HG02840 (cell line): Measurements from ENCODE around the gene AKR7A2.
"Not testable (repeated sequence)": the region's sequence is repeated elsewhere in the genome, so short reads cannot be mapped to it uniquely, and the experiment has no call there.

Source experiments
- ATAC-seq: cut with Tn5 transposase; IDR thresholded peaks from one replicate; pipeline ENCODE4 v1.9.1; 2021; ENCODE audit warnings: mild to moderate bottlenecking, moderate library complexity, moderate number of reproducible peaks; ENCODE audit not compliant: unreplicated experiment, low FRiP score

AKR7A2 gene

DNA sequence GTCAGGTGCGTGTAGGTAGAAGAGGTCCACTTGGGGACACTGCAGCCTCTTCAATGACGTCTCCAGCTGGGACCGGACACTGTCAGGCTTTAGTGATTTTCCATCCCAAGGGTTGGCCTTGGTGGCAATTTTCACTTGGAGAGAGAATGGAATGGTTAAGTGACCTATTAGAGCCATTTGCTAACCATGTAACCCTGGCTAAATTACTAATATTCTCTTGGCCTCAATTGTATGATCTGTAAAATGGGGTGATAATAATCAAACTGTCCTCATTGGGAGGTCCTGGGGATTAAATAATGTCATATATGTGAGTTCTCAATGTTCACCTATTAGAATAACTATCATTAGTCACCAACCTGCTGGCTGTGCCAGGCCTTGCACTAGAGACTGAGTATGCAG is 3.4 kb downstream of the AKR7A2 start:
- ATAC-seq = no peak

DNA sequence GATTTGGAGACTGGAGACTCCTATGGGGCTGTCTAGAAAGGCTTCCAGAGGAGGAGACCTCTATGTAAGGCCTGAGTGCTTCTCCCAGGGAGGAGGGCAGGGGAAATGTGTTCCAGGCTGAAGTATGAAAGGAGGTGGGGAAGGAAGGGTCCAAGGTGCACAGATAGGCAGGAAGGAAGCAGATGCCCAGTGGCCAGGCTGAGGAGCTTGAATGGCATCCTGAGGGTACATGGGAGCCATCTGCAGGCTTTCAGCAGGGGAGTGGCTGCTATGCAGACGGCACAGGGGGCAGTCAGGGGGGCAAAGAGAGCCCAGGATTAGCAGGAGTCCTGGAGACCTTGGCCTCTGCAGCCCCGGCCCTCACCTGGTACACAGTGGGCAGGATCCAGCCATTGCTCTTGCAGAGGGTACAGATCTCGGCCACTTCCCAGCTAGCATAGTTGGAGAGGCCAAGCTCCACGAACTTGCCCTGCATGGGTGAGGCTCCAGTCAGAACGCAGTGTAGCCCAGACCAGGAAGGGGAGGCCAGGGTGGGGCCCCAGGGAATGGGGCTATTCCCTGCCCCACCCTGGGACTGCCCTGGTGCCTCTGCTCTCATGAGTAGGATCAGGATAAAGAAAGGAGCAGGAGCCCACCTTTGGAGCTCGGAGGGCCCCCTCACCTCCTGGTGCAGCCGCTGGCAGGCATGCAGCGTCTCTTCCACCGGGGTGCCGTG is 4.0 kb downstream of the AKR7A2 start:
- ATAC-seq = no peak

DNA sequence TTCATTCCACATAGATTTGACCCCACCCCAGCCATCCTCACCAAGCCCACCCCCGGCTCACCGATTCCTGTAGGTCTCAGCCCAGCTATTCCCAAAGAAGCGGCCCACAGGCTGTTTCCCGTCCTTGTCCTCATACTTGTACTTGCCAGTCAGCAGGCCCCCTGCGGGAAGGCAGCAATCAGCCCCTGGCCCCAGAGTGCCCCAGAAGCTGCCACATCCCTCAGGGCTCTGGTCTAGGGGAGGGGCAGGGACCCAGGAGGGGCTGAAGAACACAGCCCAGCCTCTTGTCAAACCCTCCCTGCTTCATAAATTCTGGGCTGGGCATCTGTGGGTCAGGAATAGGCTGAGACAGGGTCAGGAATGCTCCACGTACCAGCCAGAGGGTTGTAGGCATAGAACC is 5.0 kb downstream of the AKR7A2 start:
- ATAC-seq = no peak

DNA sequence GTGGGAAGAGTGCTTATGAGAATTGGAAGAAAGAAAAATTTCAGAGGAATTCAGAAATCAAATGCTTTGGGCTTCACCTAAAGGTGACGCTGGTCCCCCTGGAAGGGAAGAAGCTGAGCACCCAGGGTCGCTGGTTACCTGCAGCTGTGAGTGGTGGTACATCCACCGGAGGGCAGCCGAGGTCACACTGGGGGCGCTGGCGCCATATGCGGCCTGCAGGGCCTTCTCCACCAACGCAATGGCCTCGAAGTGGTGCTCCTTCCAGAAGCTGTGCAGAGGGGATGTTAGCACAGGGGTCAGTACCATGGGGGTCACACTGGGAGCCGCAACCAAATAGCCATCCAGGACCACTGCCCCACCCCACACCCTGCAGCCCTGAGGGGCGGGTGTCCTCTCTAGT is 6.1 kb downstream of the AKR7A2 start:
- ATAC-seq = no peak

DNA sequence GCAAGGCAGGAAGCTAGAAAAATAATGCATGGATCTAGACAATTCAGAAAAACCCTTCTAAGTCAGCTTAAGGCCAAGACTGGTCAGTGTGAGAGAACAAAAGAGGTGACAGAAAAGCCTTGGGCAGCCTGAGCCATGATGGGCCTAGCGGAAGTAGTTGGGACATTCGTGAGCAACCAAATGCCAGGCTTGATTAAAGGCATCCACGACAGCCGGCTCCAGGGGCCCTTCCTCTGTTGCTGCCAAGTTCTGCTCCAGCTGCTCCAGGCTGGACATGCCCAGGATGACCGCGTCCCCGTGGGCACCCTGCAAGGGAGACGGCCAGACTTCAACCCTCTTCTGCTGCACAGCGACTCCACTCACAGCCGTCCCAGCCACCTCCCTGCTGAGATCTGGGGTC is 7.9 kb downstream of the AKR7A2 start:
- not testable (repeated sequence) for ATAC-seq

DNA sequence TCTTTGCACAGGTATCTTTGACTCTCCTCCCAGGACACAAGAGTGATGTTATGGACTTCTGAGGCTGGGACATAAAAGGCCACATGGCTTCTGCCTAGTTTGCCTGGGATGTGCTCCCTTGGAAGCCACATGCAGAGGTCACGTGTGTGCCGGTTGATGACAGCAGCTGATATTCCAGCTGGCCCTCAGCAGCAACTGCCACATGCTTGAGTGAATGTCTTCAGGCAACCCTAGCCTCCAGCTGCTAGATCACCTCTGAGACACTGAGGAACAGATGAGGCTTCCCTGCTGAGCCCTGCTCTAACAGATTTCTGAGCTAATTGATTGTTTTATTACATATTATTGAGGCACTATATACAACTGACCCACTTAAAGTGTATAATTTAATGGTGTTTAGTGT is 11.7 kb downstream of the AKR7A2 start:
- ATAC-seq = no peak

DNA sequence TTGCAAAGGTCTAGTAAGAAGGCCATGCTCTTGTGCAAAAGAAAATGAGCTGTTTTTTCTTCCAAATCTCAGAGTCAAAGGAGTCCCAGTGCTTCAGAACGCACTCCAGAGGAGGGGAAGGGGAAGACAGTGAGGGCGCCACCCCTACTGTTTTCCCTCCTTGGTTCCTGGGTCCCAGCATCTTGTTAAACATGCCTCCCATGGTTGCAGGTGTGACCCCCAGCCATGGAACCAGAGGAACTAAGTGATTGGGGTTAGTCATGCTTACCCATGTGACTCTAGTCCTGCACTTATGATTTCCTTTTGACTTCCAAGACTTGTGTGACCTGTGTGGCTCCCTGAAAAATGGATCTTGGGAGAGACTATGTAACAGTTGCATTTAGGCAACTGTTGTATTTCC is 17.3 kb downstream of the AKR7A2 start:
- no peak for ATAC-seq

DNA sequence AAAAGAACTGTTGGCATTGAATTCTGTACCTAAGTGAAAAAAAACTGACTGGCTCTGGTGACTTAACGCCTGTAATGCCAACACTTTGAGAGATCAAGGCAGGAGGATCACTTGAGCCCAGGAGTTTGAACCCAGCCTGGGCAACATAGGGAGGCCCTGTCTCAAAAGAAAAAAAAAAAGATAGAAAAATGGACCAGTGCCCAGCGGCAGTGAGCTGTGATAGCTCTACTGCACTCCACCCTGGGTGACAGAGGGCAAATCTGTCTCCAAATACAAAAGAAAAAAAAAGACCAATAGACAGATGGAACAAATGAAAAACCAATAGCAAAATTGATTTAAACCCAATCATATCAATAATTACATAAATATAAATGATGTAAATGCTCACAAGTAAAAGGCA is 22.7 kb downstream of the AKR7A2 start:
- no peak for ATAC-seq

DNA sequence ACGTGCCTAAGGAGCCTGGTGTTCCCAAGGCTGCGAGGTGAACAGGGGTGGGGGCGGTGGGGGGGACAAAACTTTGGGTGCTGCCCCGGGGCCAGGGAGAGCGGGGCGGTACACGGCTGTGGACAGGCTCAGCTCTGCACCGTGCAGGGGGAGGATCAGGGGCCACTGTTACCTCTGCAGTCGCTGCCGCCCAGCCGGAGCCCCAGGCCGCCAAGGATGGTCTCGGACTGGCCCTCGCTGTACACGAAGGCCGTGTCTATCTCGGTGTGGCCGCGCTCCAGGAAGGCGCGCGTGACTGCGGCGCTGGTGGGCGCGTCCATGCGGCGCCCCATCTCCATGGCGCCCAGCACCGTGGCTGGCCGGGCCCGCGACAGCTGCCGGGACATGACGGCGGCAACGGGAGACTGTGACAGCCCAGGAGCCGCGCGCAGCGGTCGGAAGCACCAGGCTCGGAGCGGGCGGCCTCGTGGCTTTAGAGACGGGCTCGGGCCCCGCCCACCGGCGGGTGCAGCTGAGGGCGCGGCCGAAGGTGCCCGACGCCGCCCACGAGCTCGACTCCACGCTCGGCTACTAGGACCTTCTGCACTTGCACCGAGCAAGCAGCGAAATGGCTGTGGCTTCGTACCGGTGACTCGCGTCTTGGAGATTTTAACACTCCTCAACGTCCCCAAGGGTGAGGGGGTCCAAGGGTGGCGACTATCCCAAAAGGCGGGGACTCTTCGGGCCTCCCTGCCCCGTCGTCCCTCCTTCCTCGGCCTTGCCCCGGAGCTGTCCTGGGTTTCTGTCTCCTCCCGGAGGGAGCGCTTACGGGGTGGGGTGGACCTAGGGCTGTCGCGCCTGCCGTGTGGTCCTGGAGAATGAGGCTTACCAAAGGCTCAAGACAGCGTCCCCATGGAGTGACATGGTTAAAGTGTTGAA is 23.4 kb downstream of the AKR7A2 start, which contains the start of gene AKR7A3:
AKR7A3 (minus strand) TSS at position 447 of the 918 bp plus-strand sequence; CDS start at position 386, 61 bp downstream.
- not testable (repeated sequence) for ATAC-seq

DNA sequence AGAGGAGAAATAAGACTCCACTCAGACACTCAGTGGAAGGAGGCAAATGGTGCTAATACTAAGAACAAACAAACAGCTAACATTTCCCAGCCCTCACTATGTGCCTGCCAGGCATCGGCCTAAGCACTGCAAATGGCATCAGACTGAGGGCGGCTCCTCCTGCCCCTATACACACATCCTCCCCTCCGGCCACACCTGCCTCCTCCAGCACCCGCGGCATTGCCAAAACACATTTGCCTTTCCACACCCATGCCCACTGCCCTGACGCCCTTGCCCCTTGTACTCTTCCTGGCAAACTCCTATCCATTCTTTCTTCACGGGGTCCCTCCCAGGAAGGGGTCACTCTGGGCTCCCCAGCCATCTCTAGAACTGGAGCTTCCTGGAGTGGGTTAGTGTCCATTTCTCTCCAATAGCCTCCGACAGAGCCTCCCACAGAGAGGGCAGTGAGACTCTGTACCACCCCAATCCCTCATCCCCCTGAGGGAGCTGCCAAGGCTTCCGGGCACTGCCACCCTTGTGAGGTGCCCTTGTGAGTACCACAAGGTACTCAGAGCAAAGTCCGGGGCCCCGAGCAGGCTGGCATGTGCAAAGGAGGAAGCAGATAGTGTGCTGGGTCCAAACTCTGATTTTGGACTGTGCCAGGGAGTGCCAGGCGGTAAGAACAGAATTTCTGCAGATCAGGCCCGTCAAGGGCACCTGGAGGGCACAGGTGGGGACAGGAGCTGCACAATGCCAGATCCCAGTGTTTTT is 24.3 kb downstream of the AKR7A2 start:
- no peak for ATAC-seq

DNA sequence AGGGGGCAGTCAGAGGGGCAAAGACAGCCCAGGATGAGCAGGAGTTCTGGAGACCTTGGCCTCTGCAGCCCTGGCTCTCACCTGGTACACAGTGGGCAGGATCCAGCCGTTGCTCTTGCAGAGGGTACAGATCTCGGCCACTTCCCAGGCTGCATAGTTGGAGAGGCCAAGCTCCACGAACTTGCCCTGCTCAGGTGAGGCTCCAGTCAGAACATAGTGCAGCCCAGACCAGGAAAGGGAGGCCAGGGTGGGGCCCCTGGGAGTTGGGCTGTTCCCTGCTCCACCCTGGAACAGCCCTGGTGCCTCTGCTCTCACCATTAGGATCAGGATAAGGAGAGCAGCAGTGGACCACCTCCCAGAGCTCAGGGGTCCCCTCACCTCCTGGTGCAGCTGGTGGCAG is 26.1 kb downstream of the AKR7A2 start:
- ATAC-seq = not testable (repeated sequence)

DNA sequence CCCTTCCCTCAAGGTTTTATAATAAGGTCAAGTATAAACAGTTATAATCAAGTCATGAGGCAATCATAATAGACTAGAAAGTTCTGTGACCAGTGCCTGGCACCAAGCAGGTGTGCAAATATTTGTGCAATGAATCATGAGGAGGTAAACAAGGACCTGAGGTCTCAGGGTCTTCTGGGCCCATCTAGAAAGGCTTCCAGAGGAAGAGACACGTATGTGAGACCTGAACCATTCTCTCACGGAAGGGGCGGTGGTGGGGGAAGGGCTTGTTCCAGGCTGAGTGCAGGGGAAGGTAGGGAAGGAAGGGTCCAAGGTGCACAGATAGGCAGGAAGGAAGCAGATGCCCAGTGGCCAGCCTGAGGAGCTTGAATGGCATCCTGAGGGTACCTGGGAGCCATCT is 26.6 kb downstream of the AKR7A2 start:
- ATAC-seq = not testable (repeated sequence)

DNA sequence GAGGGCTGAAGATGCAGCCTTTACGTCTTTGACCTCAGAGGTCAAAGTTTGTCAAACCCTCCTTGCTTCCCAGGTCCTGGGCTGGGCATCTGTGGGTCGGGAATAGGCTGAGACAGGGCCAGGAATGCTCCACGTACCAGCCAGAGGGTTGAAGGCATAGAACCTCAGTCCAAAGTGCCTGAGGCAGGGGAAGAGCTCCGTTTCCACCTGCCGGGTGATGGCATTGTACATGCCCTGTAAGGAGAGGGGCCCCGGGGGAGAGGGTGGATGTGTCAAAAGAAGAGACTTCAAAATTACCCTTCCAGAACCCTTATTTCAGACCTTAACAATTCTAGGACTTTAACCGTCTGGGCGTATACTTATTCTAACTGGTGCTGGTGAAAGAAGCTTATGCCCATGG is 27.1 kb downstream of the AKR7A2 start:
- ATAC-seq = no peak

DNA sequence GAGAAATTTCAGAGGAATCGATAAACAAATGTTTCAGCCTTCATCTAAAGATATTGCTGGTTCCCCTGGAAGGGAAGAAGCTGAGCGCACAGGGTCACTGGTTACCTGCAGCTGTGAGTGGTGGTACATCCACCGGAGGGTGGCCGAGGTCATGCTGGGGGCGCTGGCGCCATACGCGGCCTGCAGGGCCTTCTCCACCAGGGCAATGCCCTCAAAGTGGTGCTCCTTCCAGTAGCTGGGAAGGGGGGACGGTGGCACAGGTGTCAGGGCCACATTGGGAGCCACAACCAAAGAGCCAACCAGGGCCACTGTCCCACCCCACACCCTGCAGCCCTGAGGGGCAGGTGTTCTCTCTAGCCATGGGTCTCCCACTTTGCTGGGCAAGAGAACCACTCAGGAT is 28.1 kb downstream of the AKR7A2 start:
- no peak for ATAC-seq

DNA sequence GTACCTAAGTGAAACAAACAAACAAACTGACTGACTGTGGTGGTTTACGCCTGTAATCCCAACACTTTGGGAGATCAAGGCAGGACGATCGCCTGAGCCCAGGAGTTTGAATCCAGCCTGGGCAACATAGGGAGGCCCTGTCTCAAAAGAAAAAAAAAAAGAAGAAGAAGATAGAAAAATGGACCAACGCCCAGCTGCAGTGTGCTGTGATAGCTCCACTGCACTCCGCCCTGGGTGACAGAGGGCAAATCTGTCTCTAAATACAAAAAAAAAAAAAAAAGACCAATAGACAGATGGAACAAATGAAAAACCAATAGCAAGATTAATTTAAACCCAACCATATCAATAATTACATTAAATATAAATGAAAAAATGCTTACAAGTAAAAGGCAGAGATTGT is 37.3 kb downstream of the AKR7A2 start:
- no peak for ATAC-seq

DNA sequence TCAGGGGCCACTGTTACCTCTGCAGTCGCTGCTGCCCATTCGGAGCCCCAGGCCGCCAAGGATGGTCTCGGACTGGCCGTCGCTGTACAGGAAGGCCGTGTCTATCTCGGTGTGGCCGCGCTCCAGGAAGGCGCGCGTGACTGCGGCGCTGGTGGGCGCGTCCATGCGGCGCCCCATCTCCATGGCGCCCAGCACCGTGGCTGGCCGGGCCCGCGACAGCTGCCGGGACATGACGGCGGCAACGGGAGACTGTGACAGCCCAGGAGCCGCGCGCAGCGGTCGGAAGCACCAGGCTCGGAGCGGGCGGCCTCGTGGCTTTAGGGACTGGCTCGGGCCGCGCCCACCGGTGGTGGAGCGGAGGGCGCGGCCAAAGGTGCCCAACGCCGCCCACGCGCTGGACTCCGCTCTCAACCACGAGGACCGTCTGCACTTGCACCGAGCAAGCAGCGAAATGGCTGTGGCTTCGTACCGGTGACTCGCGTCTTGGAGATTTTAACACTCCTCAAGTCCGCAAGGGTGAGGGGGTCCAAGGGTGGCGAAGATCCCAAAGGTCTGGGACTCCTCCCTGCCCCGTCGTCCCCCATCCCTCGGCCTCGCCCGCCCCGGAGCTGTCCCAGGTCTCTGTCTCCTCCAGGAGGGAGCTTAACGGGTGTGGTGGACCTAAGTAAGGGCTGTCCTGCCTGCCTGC is 38.0 kb downstream of the AKR7A2 start:
- ATAC-seq = not testable (repeated sequence)

DNA sequence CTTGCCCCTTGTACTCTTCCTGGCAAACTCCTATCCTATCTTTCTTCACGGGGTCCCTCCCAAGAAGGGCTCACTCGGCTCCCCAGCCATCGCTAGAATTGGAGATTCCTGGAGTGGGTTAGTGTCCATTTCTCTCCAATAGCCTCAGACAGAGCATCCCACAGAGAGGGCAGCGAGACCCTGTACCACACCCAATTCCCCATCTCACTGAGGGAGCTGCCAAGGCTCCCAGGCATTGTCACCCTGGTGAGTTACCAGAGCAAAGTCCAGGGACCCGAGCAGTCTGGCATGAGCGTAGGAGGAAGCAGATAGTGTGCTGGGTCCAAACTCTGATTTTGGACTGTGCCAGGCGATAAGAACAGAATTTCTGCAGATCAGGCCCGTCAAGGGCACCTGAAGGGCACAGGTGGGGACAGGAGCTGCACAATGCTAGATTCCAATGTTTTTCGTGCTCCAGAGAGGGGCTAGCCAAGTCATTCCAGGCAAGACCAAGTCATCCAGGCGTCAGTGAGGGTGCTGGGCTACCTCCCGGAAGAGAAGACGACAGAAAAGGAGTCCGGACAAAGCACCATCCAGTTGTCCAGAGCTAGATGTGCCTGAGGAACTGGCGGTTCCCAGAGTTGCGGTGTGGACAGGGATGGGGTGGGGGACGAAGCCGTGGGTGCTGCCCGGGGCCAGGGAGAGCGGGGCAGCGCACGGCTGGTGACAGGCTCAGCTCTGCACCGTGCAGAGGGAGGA is 38.7 kb downstream of the AKR7A2 start:
- ATAC-seq = no peak

DNA sequence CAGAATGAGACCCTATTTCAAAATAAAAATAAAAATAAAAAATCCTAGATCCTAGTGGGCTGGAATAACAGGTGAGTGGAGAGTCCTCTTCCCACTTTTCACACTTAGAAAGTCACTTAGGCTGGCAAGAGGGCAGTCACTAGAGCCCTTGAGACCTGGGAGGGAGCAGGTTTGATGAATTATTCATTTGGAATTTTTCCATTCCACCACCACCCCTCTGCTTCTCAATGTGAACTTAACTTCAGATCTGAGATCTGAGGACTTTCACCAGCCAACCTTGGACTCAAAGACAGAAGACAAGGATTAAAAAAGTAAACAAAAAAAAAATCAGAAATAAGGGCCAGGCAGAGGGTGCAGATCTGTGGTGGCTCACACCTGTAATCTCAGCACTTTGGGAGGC is 39.9 kb downstream of the AKR7A2 start:
- no peak for ATAC-seq

DNA sequence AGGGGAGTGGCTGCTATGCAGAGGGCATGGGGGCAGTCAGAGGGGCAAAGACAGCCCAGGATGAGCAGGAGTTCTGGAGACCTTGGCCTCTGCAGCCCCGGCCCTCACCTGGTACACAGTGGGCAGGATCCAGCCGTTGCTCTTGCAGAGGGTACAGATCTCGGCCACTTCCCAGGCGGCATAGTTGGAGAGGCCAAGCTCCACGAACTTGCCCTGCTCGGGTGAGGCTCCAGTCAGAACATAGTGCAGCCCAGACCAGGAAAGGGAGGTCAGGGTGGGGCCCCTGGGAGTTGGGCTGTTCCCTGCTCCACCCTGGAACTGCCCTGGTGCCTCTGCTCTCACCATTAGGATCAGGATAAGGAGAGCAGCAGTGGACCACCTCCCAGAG is 41.6 kb downstream of the AKR7A2 start:
- not testable (repeated sequence) for ATAC-seq
